ENCODE results near the gene KERA.

The KERA gene

DNA sequence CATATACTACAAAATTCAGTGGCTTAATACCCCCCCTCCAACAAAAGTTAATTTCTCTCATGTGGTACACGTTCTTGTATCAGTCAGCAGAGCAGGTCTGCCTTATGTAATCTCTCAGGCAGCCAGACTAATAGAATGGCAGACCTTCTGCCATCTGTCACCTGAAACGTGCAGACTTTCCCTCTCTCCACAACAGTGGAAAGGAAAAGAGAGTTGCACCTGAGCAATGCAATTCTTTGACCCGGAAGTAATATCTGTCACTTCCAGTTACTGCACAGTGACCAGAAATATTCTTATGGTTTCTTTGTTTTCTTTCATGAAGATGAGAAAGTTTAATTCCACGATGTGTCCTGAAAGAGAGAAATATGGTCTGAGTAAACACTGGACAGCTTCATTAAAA, 14.4 kb downstream of the KERA start:
- TF ChIP-seq TCF12 (IDR thresholded peaks at IDR 0.05; ENCODE audit: low read depth) (no peak), EGR1 (IDR thresholded peaks at IDR 0.05) (no peak), EP300 (IDR thresholded peaks at IDR 0.05; ENCODE audit: borderline replicate concordance) (no peak), TEAD4 (IDR thresholded peaks at IDR 0.05) (no peak), ZBTB7A (IDR thresholded peaks at IDR 0.05; ENCODE audit: low read depth) (no peak), YY1 (IDR thresholded peaks at IDR 0.05; ENCODE audit: low read depth) (no peak), CEBPB (IDR thresholded peaks at IDR 0.05) (no peak), TAF1 (IDR thresholded peaks at IDR 0.05; ENCODE audit: low read depth) (no peak), FOXM1 (IDR thresholded peaks at IDR 0.05; ENCODE audit: borderline replicate concordance, low read depth) (no peak), CREB1 (IDR thresholded peaks at IDR 0.05; ENCODE audit: low read depth) (no peak), NFIC (IDR thresholded peaks at IDR 0.05) (no peak), RAD21 (IDR thresholded peaks at IDR 0.05; ENCODE audit: low read depth) (no peak)
- TF ChIP-seq, protein P1, sequence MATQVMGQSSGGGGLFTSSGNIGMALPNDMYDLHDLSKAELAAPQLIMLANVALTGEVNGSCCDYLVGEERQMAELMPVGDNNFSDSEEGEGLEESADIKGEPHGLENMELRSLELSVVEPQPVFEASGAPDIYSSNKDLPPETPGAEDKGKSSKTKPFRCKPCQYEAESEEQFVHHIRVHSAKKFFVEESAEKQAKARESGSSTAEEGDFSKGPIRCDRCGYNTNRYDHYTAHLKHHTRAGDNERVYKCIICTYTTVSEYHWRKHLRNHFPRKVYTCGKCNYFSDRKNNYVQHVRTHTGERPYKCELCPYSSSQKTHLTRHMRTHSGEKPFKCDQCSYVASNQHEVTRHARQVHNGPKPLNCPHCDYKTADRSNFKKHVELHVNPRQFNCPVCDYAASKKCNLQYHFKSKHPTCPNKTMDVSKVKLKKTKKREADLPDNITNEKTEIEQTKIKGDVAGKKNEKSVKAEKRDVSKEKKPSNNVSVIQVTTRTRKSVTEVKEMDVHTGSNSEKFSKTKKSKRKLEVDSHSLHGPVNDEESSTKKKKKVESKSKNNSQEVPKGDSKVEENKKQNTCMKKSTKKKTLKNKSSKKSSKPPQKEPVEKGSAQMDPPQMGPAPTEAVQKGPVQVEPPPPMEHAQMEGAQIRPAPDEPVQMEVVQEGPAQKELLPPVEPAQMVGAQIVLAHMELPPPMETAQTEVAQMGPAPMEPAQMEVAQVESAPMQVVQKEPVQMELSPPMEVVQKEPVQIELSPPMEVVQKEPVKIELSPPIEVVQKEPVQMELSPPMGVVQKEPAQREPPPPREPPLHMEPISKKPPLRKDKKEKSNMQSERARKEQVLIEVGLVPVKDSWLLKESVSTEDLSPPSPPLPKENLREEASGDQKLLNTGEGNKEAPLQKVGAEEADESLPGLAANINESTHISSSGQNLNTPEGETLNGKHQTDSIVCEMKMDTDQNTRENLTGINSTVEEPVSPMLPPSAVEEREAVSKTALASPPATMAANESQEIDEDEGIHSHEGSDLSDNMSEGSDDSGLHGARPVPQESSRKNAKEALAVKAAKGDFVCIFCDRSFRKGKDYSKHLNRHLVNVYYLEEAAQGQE (IDR thresholded peaks at IDR 0.05; ENCODE audit: low read depth): no peak
- TF ChIP-seq, protein P2, sequence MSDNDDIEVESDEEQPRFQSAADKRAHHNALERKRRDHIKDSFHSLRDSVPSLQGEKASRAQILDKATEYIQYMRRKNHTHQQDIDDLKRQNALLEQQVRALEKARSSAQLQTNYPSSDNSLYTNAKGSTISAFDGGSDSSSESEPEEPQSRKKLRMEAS (IDR thresholded peaks at IDR 0.05): no peak
- TF ChIP-seq, protein P3, sequence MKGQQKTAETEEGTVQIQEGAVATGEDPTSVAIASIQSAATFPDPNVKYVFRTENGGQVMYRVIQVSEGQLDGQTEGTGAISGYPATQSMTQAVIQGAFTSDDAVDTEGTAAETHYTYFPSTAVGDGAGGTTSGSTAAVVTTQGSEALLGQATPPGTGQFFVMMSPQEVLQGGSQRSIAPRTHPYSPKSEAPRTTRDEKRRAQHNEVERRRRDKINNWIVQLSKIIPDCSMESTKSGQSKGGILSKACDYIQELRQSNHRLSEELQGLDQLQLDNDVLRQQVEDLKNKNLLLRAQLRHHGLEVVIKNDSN (IDR thresholded peaks at IDR 0.05): no peak

DNA sequence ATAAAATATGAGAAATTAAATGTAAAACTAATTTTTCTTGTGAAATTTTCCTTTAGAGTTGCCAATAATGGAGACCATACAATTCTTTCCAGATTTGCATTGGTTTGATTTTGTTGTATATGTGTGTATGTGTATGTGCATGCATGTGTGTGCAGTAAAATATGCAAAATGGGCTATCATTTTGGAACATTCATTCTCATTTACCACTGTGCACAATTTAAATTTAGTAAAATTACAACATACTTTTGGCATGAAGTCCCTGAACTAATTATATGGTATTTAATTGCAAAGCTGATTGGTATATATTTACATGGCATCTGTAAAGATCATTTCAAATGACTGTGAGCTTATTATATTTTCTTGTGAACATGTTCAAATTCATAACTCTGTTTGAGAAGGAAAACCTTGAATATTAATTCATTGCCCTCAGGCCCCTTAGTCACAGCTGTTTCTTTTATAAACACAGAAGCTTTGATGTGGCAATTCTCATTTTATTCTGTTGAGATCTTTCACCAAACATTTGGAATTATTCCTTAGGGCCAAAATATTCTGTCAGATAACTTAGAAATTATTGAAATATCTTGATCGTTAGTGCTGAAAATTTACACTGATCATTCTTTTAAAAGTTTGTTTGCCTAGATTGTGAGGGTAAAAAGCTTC, 17.6 kb downstream of the KERA start:
- TF ChIP-seq, protein P2 (IDR thresholded peaks at IDR 0.05): no peak
- TF ChIP-seq RAD21 (IDR thresholded peaks at IDR 0.05; ENCODE audit: low read depth) (no peak), ZBTB7A (IDR thresholded peaks at IDR 0.05; ENCODE audit: low read depth) (no peak), TAF1 (IDR thresholded peaks at IDR 0.05; ENCODE audit: low read depth) (no peak), TCF12 (IDR thresholded peaks at IDR 0.05; ENCODE audit: low read depth) (no peak)

DNA sequence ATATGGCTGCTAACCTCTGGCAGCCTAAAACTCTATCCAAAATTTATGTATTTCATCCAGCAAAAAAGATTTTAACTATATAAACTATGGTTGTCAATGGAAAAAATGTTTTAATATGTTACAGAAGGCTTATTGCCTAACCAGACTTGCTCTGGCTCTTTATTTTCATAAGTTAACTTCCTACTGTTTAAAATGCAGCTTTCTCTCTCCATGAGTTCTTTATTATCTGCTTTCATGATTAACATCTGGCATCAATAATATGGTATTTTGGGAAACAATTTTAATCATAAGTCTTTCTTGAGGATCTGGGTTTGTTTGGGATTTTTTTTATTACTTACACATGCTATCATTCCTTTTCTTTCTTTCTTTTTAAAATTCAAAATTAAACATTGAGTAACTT, 20.5 kb downstream of the KERA start:
- TF ChIP-seq, protein P2 (IDR thresholded peaks at IDR 0.05): no peak
- TF ChIP-seq ZBTB7A (IDR thresholded peaks at IDR 0.05; ENCODE audit: low read depth) (no peak), RAD21 (IDR thresholded peaks at IDR 0.05; ENCODE audit: low read depth) (no peak), TEAD4 (IDR thresholded peaks at IDR 0.05) (no peak), EGR1 (IDR thresholded peaks at IDR 0.05) (no peak), CEBPB (IDR thresholded peaks at IDR 0.05) (no peak), TCF12 (IDR thresholded peaks at IDR 0.05; ENCODE audit: low read depth) (no peak), FOXM1 (IDR thresholded peaks at IDR 0.05; ENCODE audit: borderline replicate concordance, low read depth) (no peak), NFIC (IDR thresholded peaks at IDR 0.05) (no peak), EP300 (IDR thresholded peaks at IDR 0.05; ENCODE audit: borderline replicate concordance) (no peak), TAF1 (IDR thresholded peaks at IDR 0.05; ENCODE audit: low read depth) (no peak), YY1 (IDR thresholded peaks at IDR 0.05; ENCODE audit: low read depth) (no peak), CREB1 (IDR thresholded peaks at IDR 0.05; ENCODE audit: low read depth) (no peak)
- TF ChIP-seq, protein P3 (IDR thresholded peaks at IDR 0.05): no peak
- TF ChIP-seq, protein P1 (IDR thresholded peaks at IDR 0.05; ENCODE audit: low read depth): no peak

DNA sequence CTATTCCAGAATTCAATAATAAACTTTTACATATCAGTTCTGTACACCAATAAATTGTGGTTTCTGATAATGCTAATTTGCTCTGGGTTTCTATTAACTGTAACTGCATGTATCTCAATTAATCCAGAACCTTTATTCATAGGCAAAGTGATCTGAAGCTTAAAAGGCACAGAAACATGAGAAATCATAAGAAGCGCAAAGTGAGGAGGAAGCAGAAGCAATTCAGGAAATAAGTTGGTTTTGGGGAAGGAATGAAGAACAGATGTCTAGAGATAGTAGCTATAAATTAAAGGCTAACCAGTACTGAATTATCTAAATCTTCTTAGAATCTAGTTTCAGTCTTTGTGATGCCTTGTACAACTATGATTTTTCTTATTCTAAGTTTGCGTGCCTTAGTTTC, 24.6 kb downstream of the KERA start:
- TF ChIP-seq TAF1 (IDR thresholded peaks at IDR 0.05; ENCODE audit: low read depth): no peak
- TF ChIP-seq FOXM1 (IDR thresholded peaks at IDR 0.05; ENCODE audit: borderline replicate concordance, low read depth): no peak
- TF ChIP-seq TCF12 (IDR thresholded peaks at IDR 0.05; ENCODE audit: low read depth): no peak
- TF ChIP-seq, protein P2 (IDR thresholded peaks at IDR 0.05): no peak
- TF ChIP-seq NFIC (IDR thresholded peaks at IDR 0.05): no peak
- TF ChIP-seq RAD21 (IDR thresholded peaks at IDR 0.05; ENCODE audit: low read depth): no peak
- no peak for TF ChIP-seq ZBTB7A (IDR thresholded peaks at IDR 0.05; ENCODE audit: low read depth)

DNA sequence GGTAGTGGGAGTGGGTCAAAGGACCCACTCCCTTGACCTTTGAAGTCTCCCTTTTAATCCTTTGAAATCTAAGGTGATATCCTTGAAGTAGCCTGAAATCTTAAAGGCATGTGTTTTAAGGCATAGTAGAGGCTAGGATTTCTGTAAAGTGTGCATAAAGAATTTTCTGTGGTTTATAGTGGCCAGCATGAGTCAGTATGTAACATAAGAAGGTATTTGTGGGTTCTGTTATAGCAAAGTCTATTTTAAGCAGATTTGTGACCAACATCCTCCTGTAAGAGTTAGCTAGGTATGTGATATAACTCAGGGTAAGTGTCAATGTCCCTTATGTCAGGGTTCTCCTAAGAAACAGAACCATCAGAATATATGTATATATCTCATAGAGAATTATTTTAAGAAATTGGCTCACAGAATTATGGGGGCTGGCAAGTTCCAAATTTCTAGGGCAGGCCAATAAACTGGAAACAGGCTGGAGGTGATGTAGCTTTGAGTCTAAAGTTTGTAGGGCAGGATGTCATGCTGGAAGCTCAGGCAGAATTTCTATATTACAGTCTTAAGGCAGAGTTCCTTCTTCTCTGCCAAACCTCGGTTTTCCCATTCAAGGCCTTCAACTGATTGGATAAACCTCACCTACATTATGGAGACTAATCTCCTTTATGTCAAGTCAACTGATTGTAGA, 34.4 kb downstream of the KERA start:
- no peak for TF ChIP-seq EP300 (IDR thresholded peaks at IDR 0.05; ENCODE audit: borderline replicate concordance)
- no peak for TF ChIP-seq TAF1 (IDR thresholded peaks at IDR 0.05; ENCODE audit: low read depth)
- TF ChIP-seq YY1 (IDR thresholded peaks at IDR 0.05; ENCODE audit: low read depth): no peak
- TF ChIP-seq TEAD4 (IDR thresholded peaks at IDR 0.05): no peak
- TF ChIP-seq TCF12 (IDR thresholded peaks at IDR 0.05; ENCODE audit: low read depth): no peak
- TF ChIP-seq FOXM1 (IDR thresholded peaks at IDR 0.05; ENCODE audit: borderline replicate concordance, low read depth): no peak
- TF ChIP-seq, protein P1 (IDR thresholded peaks at IDR 0.05; ENCODE audit: low read depth): no peak
- TF ChIP-seq, protein P3 (IDR thresholded peaks at IDR 0.05): no peak
- TF ChIP-seq NFIC (IDR thresholded peaks at IDR 0.05): no peak
- no peak for TF ChIP-seq ZBTB7A (IDR thresholded peaks at IDR 0.05; ENCODE audit: low read depth)
- TF ChIP-seq, protein P2 (IDR thresholded peaks at IDR 0.05): no peak
- TF ChIP-seq CEBPB (IDR thresholded peaks at IDR 0.05): no peak
- TF ChIP-seq RAD21 (IDR thresholded peaks at IDR 0.05; ENCODE audit: low read depth): no peak
- TF ChIP-seq CREB1 (IDR thresholded peaks at IDR 0.05; ENCODE audit: low read depth): no peak
- no peak for TF ChIP-seq EGR1 (IDR thresholded peaks at IDR 0.05)
